ENCODE measurements around the gene SLC45A3.
"Not testable (repeated sequence)": the region's sequence is repeated elsewhere in the genome, so short reads cannot be mapped to it uniquely, and the experiment has no call there.

Gene SLC45A3

GRCh38 chr1:205667909-205668643, 12.2 kb downstream of the SLC45A3 start:
- DNase-seq, result no peak

DNA sequence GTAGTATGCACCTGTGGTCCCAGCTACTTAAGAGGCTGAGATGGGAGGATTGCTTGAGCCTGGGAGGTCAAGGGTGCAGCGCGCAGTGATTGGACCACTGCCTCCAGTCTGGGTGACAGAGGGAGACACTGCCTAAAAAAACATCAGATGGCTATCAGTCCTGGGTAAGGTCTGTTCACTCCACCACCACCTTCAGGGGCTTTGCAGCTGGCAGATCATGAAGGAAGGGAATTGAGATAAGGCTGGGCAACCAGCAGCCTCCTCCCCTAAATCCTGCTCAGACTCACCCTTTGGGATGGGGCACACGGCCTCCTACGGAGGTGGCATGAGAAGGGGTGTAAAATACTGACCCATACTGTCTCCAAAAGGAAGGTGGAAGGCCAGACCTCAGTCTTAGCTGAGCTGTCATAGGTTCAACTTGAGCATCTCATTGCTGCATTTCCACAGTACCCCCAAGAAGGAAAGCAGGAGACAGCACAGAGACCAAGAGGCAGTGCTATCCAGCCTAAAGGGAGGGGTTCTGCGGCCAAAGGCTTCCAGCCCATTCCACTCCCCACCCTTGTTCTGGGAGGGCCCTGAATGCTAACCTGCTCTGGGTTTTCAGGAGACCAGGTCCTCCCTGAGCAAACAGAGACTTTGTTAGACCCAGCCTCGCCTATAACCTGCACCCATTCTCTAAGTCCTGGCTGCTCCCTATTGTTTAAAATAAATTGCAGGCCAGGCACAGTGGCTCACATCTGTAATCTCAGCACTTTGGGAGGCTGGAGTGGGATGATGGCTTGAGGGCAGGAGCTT, 13.7 kb downstream of the SLC45A3 start:
- no peak for DNase-seq

GRCh38 chr1:205665201-205666045, 14.9 kb downstream of the SLC45A3 start:
- DNase-seq, result no peak

- no peak for DNase-seq
These were observed 15.8 kb downstream of the SLC45A3 start for GRCh38 chr1:205664399-205665017.

- no peak for DNase-seq
These were observed 16.9 kb downstream of the SLC45A3 start for GRCh38 chr1:205663286-205663936.

GRCh38 chr1:205662791-205663190, 17.5 kb downstream of the SLC45A3 start:
- no peak for DNase-seq

DNA sequence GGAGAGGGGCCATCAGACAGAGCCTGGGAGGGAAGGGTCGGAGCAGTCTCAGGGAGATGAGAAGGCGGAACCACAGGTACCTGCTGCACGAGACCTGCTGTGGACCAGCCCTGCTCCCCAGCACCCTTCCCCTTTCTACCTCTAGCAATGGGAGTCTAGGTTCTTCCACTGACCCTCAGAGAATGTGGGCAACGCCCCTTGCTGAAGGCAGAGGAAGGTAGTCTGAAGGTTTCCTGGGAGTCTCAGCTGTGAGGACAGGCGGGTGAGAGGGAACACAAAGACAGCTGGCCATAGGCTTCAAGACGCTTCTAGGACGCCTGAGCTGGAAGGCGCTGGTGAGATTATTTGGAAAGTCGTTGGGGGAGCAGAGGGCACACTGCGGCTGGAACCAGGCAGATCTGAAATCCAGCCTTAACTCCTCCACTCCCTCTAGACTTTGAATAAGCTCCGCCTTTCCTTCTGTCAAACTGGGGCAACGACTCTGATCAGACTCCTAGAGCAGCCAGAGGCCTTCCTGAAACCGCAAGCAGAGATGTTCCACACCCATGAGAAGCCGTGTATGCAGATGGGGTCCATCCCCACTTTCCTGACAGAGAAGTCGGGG, 18.1 kb downstream of the SLC45A3 start:
- DNase-seq, result no peak

DNA sequence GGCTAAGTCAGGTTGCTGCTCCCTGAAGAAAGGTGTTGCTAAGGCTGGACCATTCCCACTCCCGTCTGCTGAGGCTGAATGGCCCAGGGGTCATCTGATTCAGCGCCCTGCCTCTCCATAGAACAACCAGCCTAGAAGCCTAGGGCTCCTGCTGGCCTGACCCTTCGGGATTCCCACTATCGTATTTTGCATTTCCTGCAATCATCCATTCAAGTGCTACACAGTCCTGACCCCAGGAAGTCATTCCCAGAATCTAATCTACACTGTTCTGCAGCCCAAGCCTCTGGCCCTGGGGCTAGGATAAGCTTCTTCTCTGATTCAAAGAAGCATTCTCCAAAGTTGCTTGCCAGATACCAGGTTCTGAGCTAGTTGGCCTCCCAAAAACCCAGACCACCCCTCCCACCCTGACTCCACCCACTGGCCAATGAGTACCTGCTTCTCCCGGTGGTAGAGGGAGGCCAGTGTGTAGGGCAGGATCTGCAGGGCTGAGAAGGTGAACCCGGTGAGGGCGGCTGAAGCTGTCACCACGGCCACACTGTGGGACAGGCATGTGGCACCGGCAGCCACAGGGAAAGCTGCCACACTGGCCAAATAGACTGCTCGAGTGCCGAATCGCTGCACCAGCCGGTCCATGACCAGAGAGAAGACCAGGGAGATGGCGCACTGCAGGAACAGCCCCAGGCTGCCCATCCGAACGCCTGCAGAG, 18.7 kb downstream of the SLC45A3 start:
- no peak for DNase-seq

DNA sequence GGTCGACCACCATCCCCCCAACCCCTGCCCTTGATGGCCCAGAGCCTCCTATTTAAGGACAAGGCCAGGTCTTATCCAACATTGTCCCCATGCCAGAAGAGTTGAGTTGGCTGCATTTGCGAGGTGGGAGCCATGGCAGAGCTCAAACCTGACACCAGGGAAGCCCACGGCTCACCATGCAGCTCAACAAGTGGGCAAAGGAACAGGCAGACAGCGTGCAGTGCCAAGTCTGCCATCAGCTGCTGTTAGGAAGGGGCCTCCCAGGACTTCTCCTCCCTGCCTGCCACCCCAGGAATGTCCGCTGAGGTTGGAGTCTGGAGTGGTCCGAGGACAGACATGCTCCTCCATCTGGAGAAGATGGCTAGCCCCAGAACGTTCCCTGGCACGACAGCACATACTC, 19.9 kb downstream of the SLC45A3 start:
- DNase-seq, result no peak

- peak; percentile 74 for DNase-seq
These were observed 21.2 kb downstream of the SLC45A3 start for GRCh38 chr1:205658943-205659581.

DNA sequence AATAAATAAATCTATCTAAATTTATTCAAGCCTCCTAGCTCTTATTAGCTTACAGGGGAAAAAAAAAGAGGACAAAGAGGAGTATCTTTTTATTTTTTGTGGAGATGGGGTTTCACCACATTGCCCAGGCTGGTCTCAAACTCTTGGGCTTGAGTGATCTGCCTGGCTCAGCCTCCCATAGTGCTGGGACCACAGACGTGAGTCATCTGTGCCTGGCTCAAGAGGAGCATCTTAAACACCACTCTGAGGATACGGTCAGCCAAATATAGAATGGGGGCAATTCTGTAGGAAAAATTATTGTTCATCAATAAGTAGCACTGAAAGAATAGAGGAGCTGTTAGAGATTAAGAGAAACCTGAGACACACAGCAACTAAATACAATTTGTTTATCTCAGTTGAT, 24.1 kb downstream of the SLC45A3 start:
- no peak for DNase-seq

DNA sequence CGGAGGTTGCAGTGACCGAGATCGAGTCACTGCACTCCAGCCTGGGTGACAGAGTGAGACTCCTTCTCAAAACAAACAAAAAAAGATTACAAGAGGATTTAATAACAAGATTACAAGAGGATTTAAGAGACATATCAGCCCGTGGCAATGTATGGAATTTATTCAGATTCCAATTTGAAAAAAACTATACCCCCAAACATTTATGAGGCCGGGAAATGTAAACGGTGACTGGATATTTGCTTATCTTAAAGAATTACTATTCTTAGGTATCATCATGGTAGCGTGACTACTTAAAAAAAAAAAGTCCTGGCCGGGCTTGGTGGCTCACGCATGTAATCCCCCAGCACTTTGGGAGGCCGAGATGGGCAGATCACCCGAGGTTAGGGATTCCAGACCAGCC, 27.3 kb downstream of the SLC45A3 start:
- DNase-seq, result no peak

GRCh38 chr1:205650241-205650640, 30.1 kb downstream of the SLC45A3 start:
- no peak for DNase-seq

DNA sequence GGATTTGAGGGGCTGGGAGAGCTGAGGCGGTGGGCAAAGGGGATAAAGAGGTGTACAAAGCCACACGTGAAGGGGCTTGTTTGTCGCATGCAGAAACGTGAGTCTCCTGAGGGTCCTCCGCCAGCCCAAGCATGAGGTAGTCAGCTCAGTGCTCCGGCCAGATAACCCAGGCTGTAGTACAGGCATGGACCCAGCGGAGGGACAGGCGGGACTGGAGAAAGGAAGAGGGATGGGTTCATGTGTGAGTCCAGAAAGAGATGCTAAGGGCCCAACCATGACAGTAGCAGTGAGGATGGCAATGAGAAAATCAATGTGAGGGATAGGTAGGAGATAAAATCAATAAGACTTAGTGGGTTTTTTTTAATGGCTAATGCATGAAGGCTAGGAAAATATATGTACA, 34.8 kb downstream of the SLC45A3 start:
- no peak for DNase-seq

DNA sequence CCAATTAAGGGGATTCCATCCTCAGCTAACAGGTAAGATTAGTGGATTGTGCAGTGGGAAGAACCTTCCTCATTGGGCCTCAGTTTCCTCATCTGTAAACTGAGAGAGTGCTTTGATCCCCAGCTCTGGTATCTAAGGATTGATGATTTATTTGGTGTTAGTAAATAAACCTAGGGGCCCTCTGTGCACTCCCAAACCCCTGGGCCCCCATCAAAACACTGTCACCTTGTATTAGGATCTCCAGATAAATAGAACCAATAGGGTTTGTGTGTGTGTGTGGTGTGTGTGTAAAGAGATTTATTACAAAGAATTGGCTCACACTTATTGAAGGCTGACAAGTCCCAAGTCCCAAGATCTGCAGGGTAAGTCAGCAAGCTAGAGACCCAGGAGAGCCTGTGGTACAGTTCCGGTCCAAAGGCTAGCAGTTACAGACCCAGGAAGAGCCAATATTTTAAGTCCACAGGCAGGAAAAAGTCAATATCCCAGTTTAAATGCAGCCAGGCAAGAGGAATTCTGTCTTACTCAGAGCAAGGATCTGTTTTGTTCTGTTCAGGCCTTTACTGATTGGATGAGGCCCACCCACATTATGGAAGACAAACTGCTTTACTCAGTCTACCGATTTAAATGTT, 37.5 kb downstream of the SLC45A3 start:
- DNase-seq, result no peak

DNA sequence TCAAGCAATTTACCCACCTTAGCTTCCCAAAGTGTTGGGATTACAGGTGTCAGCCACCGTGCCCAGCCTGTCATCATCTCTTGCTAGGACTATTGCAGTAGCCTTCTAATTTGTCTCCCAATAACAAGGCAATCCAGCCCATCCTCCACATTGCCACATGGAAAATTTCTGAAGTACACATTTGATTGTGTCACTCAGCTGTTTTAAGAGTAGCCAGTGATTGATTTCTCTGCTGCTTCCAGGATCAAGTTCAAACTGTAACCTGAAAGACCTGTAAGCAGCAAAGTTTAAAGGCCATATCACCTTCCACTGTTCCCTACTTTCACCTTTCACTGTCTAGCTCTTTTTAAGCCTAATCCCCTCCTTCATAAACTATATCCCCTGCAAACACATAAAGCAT, 40.7 kb downstream of the SLC45A3 start:
- no peak for DNase-seq

DNA sequence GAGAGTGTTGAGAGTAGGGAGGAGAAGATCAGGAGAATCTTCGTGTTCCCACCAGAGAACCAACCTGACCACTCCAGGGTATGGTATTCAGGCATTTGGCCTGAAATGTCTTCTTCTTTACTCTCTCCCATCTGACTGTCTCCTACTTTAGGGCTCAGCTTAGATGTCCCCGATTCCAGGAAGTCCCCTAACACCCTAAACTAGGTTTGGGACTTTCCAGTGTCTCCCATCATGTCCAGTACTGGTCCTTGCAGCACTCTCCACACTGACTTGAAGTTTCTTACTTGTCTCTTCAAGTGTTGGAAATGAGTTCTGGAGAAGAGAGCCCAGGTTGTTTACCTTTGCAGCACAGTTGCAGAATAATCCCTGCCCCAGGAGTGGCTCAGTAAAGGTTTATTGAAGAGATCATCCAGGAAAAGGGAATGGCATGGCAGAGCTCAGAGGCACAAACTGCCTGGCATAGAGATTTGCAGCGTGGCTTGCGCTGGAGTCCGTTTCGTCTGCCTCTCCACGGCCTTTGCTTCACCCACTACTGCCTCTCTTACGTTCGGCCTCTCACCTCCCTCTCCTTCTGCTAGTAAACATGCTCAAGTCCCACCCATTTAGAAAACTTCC, 42.3 kb downstream of the SLC45A3 start:
- DNase-seq, result no peak

- DNase-seq, result no peak
These were observed 43.6 kb downstream of the SLC45A3 start for GRCh38 chr1:205636732-205637131.

GRCh38 chr1:205636138-205636530, 44.2 kb downstream of the SLC45A3 start:
- not testable (repeated sequence) for DNase-seq

DNA sequence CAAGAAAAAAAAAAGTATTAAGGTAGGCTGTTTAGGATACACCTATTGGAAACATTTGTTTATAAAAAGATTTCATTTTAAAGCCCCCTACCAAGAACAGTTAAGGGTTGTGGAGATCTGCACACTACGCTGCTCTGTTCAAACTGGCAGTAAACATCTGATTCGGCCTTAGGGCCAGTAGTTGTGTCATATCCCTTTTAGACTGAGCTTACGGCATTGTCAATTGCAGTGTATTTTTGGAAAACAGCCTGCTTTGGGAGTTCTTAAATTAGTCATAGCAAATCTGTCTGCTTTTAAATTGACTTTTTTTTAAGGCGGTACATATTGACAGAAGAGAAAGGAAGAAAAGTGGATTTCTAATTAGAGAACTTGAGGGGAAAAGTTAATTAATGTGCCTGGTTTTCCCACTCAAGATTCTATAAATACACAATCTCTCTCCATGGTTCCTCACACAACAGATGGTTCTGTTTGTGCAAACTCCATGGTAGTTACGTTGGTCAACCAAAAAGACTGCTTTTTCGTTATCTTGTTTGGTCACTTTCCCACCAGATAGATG, 46.8 kb downstream of the SLC45A3 start:
- no peak for DNase-seq
